ENCODE measurements around the gene ZBTB7B. TPM values are rescaled to one million over a fixed set of nuclear protein-coding genes. Genes with fewer than 3 reads are reported as not detected.
A peak's percentile ranks its signal among the peaks of the same experiment; 100 is the strongest.

ZBTB7B gene
- total RNA-seq, 1 experiment from 2014 or later = 44.1 TPM

GRCh38 chr1:155052439-155053395 is 50.1 kb downstream of the ZBTB7B start:
- Histone ChIP-seq H3F3A (ENCODE audit: insufficient read depth, low read depth) (peaks cover 27% of the 10 kb centered on the region), H3K9me2 (ENCODE audit: insufficient read depth) (no peaks in the 10 kb centered on the region), H2AFZ (peak overlapping the region; percentile 90), H3K79me2 (ENCODE audit: low read depth) (peaks cover 24% of the 10 kb centered on the region), H3K27me3 (ENCODE audit: insufficient read depth, low read depth) (no peaks in the 10 kb centered on the region), H3K36me3 (ENCODE audit: low read depth) (no peaks in the 10 kb centered on the region), H3K4me1 (replicated peaks; ENCODE audit: insufficient read depth) (peaks cover 34% of the 10 kb centered on the region), H3K4me3 (peak overlapping the region; percentile 73), H4K20me1 (ENCODE audit: insufficient read depth) (no peaks in the 10 kb centered on the region), H3K9me3 (ENCODE audit: insufficient read depth, low read depth) (no peaks in the 10 kb centered on the region), H3K27ac (peak overlapping the region; percentile 3; the same call in 1 of the 2 replicates), H3K4me2 (peak overlapping the region; percentile 85)
- intact Hi-C loops (cut with micrococcal nuclease; ENCODE audit: unreplicated experiment) = loop anchor here (1.0 kb wide), 1 partner anchor 51 kb away; no protein-coding TSS in a partner anchor
- ChIA-PET POLR2A (ENCODE audit: unreplicated experiment) (interaction anchor here (0.5 to 0.8 kb wide), 7 partner anchors 32 to 1085 kb away, joined by 4 to 7 read pairs (median 4); partner anchors contain the start of genes FLAD1 and ZBTB7B), CTCF (interaction anchor here (0.7 to 1.0 kb wide), 4 partner anchors 35 to 493 kb away, joined by 3 to 10 read pairs (median 6); no protein-coding TSS in a partner anchor)
- TF ChIP-seq, protein P1, sequence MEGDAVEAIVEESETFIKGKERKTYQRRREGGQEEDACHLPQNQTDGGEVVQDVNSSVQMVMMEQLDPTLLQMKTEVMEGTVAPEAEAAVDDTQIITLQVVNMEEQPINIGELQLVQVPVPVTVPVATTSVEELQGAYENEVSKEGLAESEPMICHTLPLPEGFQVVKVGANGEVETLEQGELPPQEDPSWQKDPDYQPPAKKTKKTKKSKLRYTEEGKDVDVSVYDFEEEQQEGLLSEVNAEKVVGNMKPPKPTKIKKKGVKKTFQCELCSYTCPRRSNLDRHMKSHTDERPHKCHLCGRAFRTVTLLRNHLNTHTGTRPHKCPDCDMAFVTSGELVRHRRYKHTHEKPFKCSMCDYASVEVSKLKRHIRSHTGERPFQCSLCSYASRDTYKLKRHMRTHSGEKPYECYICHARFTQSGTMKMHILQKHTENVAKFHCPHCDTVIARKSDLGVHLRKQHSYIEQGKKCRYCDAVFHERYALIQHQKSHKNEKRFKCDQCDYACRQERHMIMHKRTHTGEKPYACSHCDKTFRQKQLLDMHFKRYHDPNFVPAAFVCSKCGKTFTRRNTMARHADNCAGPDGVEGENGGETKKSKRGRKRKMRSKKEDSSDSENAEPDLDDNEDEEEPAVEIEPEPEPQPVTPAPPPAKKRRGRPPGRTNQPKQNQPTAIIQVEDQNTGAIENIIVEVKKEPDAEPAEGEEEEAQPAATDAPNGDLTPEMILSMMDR (conservative IDR thresholded peaks at IDR 0.05) = peak; percentile 58; the same call in 1 of the 2 replicates
- TF ChIP-seq EZH2 (IDR thresholded peaks at IDR 0.05; ENCODE audit: low read depth) = no peak
- peak in 1 of 2 experiments; percentile 43 for DNase-seq
- BruUV-seq (replicated peaks) = TSS peak; percentile 18

DNA sequence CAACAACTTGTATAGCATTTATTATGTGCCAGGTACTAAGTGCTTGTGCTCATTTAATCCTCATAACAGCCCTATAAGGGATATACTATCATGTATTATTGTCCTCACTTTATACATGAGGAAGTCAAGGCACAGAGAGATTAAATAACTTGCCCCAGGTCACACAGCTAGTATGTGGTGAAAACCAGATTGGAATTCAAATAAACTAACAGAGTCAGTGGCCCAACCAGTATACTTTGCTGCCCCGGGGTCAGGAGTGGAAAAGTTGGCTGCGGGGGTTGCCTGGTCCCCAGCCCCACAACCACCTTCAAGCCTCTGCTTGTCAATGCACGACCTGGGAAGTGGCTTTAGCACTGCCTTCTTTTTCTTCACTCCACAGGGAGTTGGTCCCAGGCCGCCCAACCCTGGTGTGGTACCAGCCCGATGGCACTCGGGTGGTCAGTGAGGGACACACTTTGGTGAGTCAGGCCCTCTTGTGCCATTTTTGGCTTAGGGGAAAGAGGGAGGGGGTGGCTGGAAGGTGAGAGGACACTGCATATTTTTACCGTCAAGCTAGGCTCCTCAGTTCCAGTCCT is 51.0 kb downstream of the ZBTB7B start:
- CTCF ChIA-PET = interaction anchor here (0.6 kb wide), 1 partner anchor 114 kb away, joined by 4 read pairs; no protein-coding TSS in a partner anchor
- no TSS peak for BruUV-seq (replicated peaks)
- H3K4me3 ChIP-seq = peak overlapping the region; percentile 73; the same call in 1 of the 2 replicates
- peaks cover 24% of the 10 kb centered on the region for H3K79me2 ChIP-seq (ENCODE audit: low read depth)
- H2AFZ ChIP-seq = no peak overlapping the region
- no peak for DNase-seq
- H3K36me3 ChIP-seq (ENCODE audit: low read depth) = 0 out of 2 replicates have a peak, but pooled peaks cover 8% of the 10 kb centered on the region
- H4K20me1 ChIP-seq (ENCODE audit: insufficient read depth) = no peaks in the 10 kb centered on the region
- no peak overlapping the region for H3K27ac ChIP-seq
- H3K27me3 ChIP-seq (ENCODE audit: insufficient read depth, low read depth) = no peaks in the 10 kb centered on the region
- H3K4me1 ChIP-seq (replicated peaks; ENCODE audit: insufficient read depth) = peaks cover 34% of the 10 kb centered on the region
- peak overlapping the region; percentile 85 for H3K4me2 ChIP-seq
- no peaks in the 10 kb centered on the region for H3K9me2 ChIP-seq (ENCODE audit: insufficient read depth)
- no peaks in the 10 kb centered on the region for H3K9me3 ChIP-seq (ENCODE audit: insufficient read depth, low read depth)
- TF ChIP-seq, protein P1 (conservative IDR thresholded peaks at IDR 0.05) = no peak
- TF ChIP-seq EZH2 (IDR thresholded peaks at IDR 0.05; ENCODE audit: low read depth) = no peak
- H3F3A ChIP-seq (ENCODE audit: insufficient read depth, low read depth) = peaks cover 27% of the 10 kb centered on the region
- POLR2A ChIA-PET (ENCODE audit: unreplicated experiment) = no interaction called here
- intact Hi-C loops (cut with micrococcal nuclease; ENCODE audit: unreplicated experiment) = no loop called here

DNA sequence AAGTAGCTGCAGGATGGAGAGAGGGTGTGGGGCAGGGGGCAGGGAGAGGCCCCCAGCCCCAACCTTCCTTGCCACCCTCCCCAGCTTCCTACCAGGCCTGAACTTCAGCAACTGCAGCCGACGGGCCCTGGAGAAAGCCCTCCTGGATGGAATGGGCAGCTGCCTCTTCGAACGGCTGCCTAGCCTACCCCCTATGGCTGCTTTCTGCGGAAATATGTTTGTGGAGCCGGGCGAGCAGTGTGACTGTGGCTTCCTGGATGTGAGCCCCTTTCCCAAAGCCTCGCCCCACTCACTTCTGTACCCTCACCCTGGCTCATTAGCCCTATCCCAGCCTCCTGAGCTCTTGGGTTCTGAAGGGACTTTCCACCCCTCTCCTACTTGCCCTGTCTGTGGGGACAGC is 54.5 kb downstream of the ZBTB7B start:
- Histone ChIP-seq H2AFZ (no peak overlapping the region), H3K4me3 (no peak overlapping the region), H3K79me2 (ENCODE audit: low read depth) (peaks cover 16% of the 10 kb centered on the region), H3K27me3 (ENCODE audit: insufficient read depth, low read depth) (no peaks in the 10 kb centered on the region), H3K27ac (no peak overlapping the region), H3K9me3 (ENCODE audit: insufficient read depth, low read depth) (no peaks in the 10 kb centered on the region), H3K36me3 (ENCODE audit: low read depth) (peaks cover 14% of the 10 kb centered on the region; the same call in 1 of the 2 replicates), H3K9me2 (ENCODE audit: insufficient read depth) (no peaks in the 10 kb centered on the region), H3K4me1 (replicated peaks; ENCODE audit: insufficient read depth) (peaks cover 16% of the 10 kb centered on the region), H3F3A (ENCODE audit: insufficient read depth, low read depth) (peaks cover 28% of the 10 kb centered on the region; the same call in 1 of the 2 replicates), H3K4me2 (no peak overlapping the region), H4K20me1 (ENCODE audit: insufficient read depth) (no peaks in the 10 kb centered on the region; the same call in 1 of the 2 replicates)
- ChIA-PET CTCF (no interaction called here), POLR2A (ENCODE audit: unreplicated experiment) (no interaction called here)
- TF ChIP-seq EZH2 (IDR thresholded peaks at IDR 0.05; ENCODE audit: low read depth) = no peak
- TF ChIP-seq, protein P1 (conservative IDR thresholded peaks at IDR 0.05) = no peak
- intact Hi-C loops (cut with micrococcal nuclease; ENCODE audit: unreplicated experiment) = no loop called here
- no peak for DNase-seq
- no TSS peak for BruUV-seq (replicated peaks)

Data from PC-9 (cell line).